ENCODE results near the gene GPC6.

GPC6 gene

DNA sequence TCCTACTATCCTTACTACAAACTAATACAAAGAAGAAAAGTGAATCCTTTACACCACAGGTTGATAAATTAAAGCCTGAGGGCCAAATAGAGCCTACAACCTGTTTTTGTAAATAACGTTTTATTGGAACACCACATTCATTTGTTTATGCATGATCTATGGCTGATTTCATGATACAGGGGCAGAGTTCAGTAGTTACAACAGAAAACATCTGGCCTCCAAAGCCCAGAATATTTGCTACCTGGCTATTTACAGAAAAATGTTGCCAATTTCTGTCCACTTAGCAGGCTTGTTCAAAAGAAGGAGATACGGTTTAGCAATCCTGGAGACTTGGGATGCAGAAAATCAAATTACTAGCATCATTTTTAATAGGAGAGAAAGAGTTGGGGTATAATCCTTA is 1228.8 kb downstream of the GPC6 start:
- TF ChIP-seq POLR2AphosphoS5 (IDR thresholded peaks at IDR 0.05; ENCODE audit: low read depth), result no peak
- TF ChIP-seq SPI1 (IDR thresholded peaks at IDR 0.05; ENCODE audit: borderline replicate concordance, low read depth), result no peak
- TF ChIP-seq, protein P1, sequence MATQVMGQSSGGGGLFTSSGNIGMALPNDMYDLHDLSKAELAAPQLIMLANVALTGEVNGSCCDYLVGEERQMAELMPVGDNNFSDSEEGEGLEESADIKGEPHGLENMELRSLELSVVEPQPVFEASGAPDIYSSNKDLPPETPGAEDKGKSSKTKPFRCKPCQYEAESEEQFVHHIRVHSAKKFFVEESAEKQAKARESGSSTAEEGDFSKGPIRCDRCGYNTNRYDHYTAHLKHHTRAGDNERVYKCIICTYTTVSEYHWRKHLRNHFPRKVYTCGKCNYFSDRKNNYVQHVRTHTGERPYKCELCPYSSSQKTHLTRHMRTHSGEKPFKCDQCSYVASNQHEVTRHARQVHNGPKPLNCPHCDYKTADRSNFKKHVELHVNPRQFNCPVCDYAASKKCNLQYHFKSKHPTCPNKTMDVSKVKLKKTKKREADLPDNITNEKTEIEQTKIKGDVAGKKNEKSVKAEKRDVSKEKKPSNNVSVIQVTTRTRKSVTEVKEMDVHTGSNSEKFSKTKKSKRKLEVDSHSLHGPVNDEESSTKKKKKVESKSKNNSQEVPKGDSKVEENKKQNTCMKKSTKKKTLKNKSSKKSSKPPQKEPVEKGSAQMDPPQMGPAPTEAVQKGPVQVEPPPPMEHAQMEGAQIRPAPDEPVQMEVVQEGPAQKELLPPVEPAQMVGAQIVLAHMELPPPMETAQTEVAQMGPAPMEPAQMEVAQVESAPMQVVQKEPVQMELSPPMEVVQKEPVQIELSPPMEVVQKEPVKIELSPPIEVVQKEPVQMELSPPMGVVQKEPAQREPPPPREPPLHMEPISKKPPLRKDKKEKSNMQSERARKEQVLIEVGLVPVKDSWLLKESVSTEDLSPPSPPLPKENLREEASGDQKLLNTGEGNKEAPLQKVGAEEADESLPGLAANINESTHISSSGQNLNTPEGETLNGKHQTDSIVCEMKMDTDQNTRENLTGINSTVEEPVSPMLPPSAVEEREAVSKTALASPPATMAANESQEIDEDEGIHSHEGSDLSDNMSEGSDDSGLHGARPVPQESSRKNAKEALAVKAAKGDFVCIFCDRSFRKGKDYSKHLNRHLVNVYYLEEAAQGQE (IDR thresholded peaks at IDR 0.05; ENCODE audit: insufficient replicate concordance, low read depth), result no peak
- TF ChIP-seq, protein P2, sequence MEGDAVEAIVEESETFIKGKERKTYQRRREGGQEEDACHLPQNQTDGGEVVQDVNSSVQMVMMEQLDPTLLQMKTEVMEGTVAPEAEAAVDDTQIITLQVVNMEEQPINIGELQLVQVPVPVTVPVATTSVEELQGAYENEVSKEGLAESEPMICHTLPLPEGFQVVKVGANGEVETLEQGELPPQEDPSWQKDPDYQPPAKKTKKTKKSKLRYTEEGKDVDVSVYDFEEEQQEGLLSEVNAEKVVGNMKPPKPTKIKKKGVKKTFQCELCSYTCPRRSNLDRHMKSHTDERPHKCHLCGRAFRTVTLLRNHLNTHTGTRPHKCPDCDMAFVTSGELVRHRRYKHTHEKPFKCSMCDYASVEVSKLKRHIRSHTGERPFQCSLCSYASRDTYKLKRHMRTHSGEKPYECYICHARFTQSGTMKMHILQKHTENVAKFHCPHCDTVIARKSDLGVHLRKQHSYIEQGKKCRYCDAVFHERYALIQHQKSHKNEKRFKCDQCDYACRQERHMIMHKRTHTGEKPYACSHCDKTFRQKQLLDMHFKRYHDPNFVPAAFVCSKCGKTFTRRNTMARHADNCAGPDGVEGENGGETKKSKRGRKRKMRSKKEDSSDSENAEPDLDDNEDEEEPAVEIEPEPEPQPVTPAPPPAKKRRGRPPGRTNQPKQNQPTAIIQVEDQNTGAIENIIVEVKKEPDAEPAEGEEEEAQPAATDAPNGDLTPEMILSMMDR (IDR thresholded peaks at IDR 0.05; ENCODE audit: insufficient read depth, low read length), result no peak
- TF ChIP-seq GABPA (IDR thresholded peaks at IDR 0.05; ENCODE audit: low read depth), result no peak
- no peak overlapping the region for H3K27ac ChIP-seq (replicated peaks)
- no peaks in the 10 kb centered on the region for H3K27me3 ChIP-seq (ENCODE audit: insufficient read depth, poor library complexity, severe bottlenecking)
- no peak for DNase-seq (ENCODE audit: low read depth in 1 of 2, low spot score in 1 of 2)
- no peak overlapping the region for H3K4me3 ChIP-seq (replicated peaks; ENCODE audit: insufficient read depth, low read length)

Measured in HL-60 (cell line).